Endodermal cell (in vitro differentiated cells): ENCODE results near the gene SORL1-AS1.

Experiments
- DNase-seq: peaks from one replicate; pipeline ENCODE4 v3.0.0-alpha.2; 2017
- H3K27ac ChIP-seq: 2 replicates; pipeline ENCODE4 v1.5.1; 2013; ENCODE audit warnings: mild to moderate bottlenecking, low read depth, low read length, moderate library complexity
- H3K27me3 ChIP-seq: 2 replicates; pipeline ENCODE4 v1.6.1; 2013; ENCODE audit warnings: mild to moderate bottlenecking, low read length, moderate library complexity; ENCODE audit not compliant: insufficient read depth, control insufficient read depth, poor library complexity, severe bottlenecking
- H3K36me3 ChIP-seq: 2 replicates; pipeline ENCODE4 v1.7.0; 2013; ENCODE audit warnings: mild to moderate bottlenecking, low read length, moderate library complexity; ENCODE audit not compliant: control insufficient read depth, insufficient read depth
- H3K4me1 ChIP-seq: one replicate; pipeline ENCODE4 v1.7.0; 2013; ENCODE audit warnings: low read length; ENCODE audit not compliant: control insufficient read depth, insufficient read depth
- H3K4me3 ChIP-seq: 2 replicates; pipeline ENCODE4 v1.5.1; 2013; ENCODE audit warnings: mild to moderate bottlenecking, low read length, moderate library complexity
- H3K9ac ChIP-seq: 2 replicates; pipeline ENCODE4 v1.6.1; 2013; ENCODE audit warnings: mild to moderate bottlenecking, low read length, moderate library complexity; ENCODE audit not compliant: poor library complexity, severe bottlenecking; ENCODE audit errors: extremely low read depth
- H3K9me3 ChIP-seq: 2 replicates; pipeline ENCODE4 v1.6.1; 2013; ENCODE audit warnings: mild to moderate bottlenecking, low read length, moderate library complexity; ENCODE audit not compliant: control insufficient read depth
- H3K27ac Mint-ChIP-seq: 2 replicates; pipeline ENCODE4 v1.8.0; 2020; ENCODE audit warnings: mixed read lengths
- H3K27me3 Mint-ChIP-seq: 2 replicates; pipeline ENCODE4 v1.8.0; 2021; ENCODE audit warnings: mild to moderate bottlenecking, mixed read lengths; ENCODE audit not compliant: insufficient read depth
- H3K36me3 Mint-ChIP-seq: 2 replicates; pipeline ENCODE4 v1.8.0; 2020; ENCODE audit warnings: low read depth, mixed read lengths
- H3K4me1 Mint-ChIP-seq: 2 replicates; pipeline ENCODE4 v1.8.0; 2020; ENCODE audit warnings: mixed read lengths
- H3K4me3 Mint-ChIP-seq: 2 replicates; pipeline ENCODE4 v1.8.0; 2020; ENCODE audit warnings: mild to moderate bottlenecking, moderate library complexity, mixed read lengths
- H3K9me3 Mint-ChIP-seq: 2 replicates; pipeline ENCODE4 v1.8.0; 2020; ENCODE audit warnings: mild to moderate bottlenecking, mixed read lengths
- CTCF ChIP-seq: fragments of 200-600 bp; sonication (generic); conservative IDR thresholded peaks from 2 replicates; pipeline ENCODE4 v1.5.0; 2021; ENCODE audit warnings: antibody characterized with exemption, mild to moderate bottlenecking
- WGBS, 2 experiments: methylation state at CpG; one replicate each; pipeline versions ENCODE4 v1.1.5 to v1.1.7; 2013; ENCODE audit warnings: missing lambda C conversion rate in 2 of 2, mixed read lengths in 1 of 2; ENCODE audit not compliant: insufficient coverage in 1 of 2, insufficient read length in 1 of 2; 5-methylcytosine and 5-hydroxymethylcytosine counted together

Gene SORL1-AS1

GRCh38 chr11:121394785-121395184, 58.0 kb downstream of the SORL1-AS1 start:
- 85 to 94% methylated on average over 4 of the region's 4 CpGs for WGBS, 2 experiments
- DNase-seq, result no peak

GRCh38 chr11:121393855-121394254, 58.9 kb downstream of the SORL1-AS1 start:
- Mint-ChIP-seq H3K36me3 (no peaks in the 10 kb centered on the region), H3K27me3 (no peaks in the 10 kb centered on the region), H3K27ac (no peak overlapping the region), H3K4me3 (no peak overlapping the region), H3K4me1 (peaks cover 13% of the 10 kb centered on the region), H3K9me3 (peaks cover 4% of the 10 kb centered on the region)
- Histone ChIP-seq H3K4me3 (no peak overlapping the region), H3K9ac (no peak overlapping the region), H3K4me1 (peaks cover 16% of the 10 kb centered on the region), H3K36me3 (no peaks in the 10 kb centered on the region), H3K27me3 (no peaks in the 10 kb centered on the region), H3K9me3 (no peaks in the 10 kb centered on the region), H3K27ac (no peak overlapping the region)
- DNase-seq, result no peak
- 94 to 96% methylated on average over 4 of the region's 4 CpGs for WGBS, 2 experiments
- no peak for TF ChIP-seq CTCF

More at GRCh38 chr11:121394785-121395184, 58.0 kb downstream of the SORL1-AS1 start:
- Mint-ChIP-seq H3K27me3 (no peaks in the 10 kb centered on the region), H3K4me1 (peaks cover 4% of the 10 kb centered on the region), H3K36me3 (no peaks in the 10 kb centered on the region), H3K4me3 (no peak overlapping the region), H3K9me3 (peaks cover 4% of the 10 kb centered on the region), H3K27ac (no peak overlapping the region)
- no peak overlapping the region for H3K27ac ChIP-seq
- peaks cover 13% of the 10 kb centered on the region for H3K4me1 ChIP-seq
- H3K27me3 ChIP-seq, result no peaks in the 10 kb centered on the region
- H3K9ac ChIP-seq, result no peak overlapping the region
- no peak overlapping the region for H3K4me3 ChIP-seq
- H3K9me3 ChIP-seq, result no peaks in the 10 kb centered on the region
- TF ChIP-seq CTCF, result no peak
- H3K36me3 ChIP-seq, result no peaks in the 10 kb centered on the region

- Histone ChIP-seq H3K9ac (no peak overlapping the region), H3K4me3 (no peak overlapping the region), H3K9me3 (no peaks in the 10 kb centered on the region), H3K27me3 (no peaks in the 10 kb centered on the region), H3K36me3 (no peaks in the 10 kb centered on the region), H3K4me1 (peaks cover 16% of the 10 kb centered on the region), H3K27ac (no peak overlapping the region)
- peaks cover 1% of the 10 kb centered on the region for H3K27me3 Mint-ChIP-seq
- no peak for TF ChIP-seq CTCF
- DNase-seq, result no peak
- no peaks in the 10 kb centered on the region for H3K36me3 Mint-ChIP-seq
- 87 to 94% methylated on average over 6 of the region's 7 CpGs for WGBS, 2 experiments
- no peak overlapping the region for H3K27ac Mint-ChIP-seq
- H3K9me3 Mint-ChIP-seq, result peaks cover 4% of the 10 kb centered on the region
- no peak overlapping the region for H3K4me3 Mint-ChIP-seq
- peaks cover 13% of the 10 kb centered on the region for H3K4me1 Mint-ChIP-seq
These were observed 60.9 kb downstream of the SORL1-AS1 start for GRCh38 chr11:121391914-121392313.
